ENCODE data around the gene INPP5A.

INPP5A gene

DNA sequence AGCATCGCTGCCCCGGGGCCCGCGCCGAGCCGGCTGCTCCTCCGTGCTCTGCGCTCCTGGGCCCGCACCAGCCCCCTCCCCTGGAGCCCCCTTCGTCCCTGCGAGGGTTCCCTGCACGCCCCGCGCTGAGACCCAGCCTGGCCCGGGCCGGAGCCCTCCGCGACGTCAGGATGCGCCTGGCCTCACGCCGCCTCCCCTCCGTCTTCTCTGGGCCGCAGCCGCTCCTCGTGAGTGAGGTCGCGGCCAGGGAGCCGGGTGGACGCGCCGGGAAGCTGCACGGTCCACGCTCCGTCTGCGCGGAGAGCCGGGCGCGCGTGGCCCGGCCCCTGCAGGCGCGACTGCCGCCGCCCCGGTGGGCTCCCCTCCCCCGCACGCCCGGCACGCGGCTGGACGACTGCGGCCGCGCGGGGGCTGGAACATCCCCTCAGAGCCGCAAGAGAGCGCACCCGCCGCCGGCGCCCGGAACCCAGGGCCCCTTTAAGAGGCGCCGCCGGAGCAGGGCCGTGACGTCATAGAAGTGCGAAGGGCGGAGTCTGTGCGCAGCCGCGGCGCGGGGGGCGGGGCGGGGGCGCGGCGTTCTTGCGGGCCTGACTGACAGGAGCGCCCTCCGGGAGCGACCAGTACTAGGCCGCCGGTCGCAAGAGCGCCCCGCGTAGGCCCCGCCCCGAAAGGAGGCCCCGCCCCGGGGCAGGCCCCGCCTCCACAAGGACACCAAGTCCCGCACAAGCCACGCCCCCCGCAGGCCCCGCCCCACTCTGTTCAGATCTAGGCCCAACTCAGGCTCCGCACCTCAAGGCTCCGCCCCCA lies 507 bp upstream of the INPP5A start:
- DNase-seq, result peak; percentile 99 to 100

DNA sequence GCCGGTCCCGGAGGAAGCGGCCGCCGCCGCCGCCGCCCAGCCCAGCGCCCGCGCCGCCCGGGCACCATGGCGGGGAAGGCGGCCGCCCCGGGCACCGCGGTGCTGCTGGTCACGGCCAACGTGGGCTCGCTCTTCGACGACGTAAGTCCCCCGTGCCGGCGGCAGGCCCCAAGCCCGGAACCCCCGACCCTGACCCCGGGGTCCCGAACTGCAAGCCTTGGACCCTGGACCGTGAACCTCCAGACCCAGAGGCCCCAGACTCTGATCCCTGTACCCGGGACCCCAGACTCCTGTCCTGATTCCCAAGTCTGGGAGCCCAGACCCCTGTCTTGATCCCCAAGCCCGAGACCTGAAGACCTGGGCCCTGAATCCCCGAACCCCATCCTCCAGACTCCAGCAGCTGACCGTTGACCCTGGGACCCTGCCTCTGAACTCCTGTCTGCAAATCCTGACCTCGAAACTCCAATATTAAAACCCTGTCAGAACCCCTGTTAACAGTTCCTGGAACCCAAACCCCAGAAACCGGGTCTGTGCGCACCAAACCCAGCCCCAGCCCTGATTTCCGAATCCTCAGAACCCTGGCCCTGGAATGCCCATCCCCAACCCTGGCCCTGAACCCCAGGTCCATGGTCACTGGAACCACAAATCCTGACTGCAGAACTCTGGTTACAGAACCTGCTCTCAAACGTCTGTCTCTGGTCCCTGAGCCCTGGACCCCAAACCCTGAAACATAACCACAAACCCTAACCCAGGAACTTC lies 623 bp downstream of the INPP5A start:
- no peak for DNase-seq

DNA sequence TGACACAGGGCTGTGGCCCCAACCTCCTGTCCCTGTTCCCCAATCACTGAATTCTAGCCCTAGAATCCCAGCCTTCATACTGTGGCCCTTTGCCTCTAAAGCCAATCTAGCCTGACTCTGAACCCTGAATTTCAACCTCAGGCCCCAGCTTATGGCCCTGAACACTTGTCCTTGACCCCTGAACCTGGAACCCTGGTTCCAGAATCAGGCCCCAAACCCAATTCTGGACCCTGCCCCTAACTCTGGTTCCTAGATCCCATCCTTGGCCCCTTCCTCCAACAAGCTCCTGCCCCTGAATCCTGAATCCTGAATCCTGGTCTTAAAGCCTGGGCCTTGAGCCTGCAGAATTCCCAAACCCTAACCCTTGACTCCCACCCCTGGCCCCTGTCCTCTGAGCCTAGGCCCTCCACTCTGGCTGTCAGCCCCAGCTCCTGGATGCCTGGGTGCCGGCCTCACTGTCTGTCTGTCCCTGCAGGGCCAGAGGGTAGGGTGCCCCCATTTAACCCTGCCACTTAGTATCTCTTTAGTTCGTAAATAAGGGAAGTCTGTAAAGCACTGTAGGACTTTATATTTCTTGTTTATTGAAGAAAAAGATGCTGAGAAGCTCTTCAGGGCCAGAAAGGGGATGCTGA lies 1.3 kb downstream of the INPP5A start:
- no peak for DNase-seq

DNA sequence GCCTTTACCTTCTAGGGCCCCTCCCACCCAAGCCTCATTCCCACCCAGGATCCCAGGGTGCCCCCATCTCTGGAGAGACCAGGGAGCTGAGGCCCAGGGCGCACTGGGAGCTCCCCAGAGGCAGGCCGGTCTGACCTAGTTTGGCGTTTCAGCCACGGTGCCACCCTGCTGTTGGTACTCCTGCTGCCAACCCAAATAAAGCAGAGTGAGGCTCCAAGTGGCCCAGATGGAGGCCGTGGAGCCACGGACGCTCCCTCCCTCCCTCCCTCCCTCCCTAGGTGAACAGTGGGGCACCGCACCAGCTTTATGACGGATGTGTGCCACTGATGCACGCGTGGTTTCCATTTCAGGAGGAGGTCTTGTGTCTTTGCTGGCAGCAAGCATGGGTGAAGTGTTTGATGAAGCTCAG lies 1.8 kb downstream of the INPP5A start:
- DNase-seq, result peak in 1 of 2 donors; percentile 16

DNA sequence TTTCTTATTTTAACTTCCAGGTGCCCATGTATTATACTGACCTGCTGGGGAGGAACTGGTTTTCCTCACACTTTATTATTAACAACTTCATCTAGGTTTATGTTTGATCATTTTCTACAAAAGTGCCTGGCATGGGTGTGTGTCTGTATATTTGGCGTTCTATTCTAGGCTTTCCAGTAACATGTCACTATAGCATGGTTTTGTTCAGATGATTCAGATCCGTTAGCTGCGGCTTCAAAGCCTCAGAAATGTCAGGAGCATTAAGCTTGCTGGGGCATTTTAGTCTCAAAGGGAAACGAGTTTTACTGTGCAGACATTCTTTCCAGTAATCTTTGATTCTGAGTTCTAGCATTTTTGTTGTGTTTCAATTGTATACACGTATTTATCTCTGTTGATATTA lies 2.3 kb downstream of the INPP5A start:
- no peak for DNase-seq

DNA sequence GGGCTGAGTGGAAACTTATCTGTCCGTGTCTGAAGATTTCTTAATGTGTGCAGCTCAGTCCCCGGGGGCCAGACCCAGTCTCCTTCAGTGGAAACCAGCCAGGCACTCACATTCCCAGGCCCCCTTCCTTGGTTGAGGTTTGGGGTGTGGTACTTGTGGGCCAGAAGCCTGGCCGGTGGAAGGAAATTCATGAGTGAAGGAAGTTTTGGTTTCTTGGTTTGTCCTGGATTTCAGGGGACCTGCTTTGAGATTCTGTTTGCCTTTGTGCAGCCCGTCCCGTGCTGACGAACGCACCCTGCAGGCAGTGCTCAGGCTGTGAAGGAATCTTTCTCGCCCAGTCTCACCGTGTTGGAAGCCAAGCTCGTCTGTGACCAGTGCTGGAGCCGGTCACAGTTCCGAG lies 2.9 kb downstream of the INPP5A start:
- DNase-seq, result no peak

DNA sequence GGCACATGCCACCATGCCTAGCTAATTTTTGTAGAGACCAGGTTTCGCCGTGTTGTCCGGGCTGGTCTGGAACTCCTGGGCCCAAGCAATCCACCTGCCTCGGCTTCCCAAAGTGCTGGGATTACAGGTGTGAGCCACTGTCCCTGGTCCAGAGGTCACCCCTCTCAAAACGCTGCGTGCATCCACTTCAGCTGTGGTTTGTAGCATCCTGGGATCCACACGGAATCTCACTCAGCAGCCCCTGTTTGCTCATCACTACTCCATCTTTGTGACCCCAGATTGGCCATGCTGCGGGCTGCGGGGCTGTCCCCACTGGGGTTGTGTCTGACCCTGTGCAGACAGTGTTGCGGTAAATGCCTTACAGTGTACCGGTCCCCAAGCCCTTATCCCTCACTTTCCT lies 3.5 kb downstream of the INPP5A start:
- DNase-seq, result no peak

DNA sequence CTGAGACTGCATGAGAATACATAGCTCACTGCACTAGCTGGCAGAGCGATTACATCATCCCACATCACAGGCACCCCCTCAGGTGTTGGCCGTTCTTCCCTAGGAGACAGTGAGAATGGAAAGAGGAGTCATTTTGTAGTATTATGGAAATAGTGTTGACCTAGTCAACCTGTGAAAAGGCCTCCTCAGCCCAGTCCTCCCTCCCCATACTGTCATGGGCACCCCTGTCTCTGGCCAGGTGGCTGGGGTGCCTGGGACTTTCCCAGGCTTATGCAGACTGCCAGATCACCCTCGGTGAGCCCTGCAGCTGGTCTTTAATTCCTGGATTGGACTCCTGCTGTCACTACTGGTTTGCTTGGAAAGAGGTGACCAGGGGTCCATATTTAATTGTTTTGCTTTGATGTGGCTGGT lies 4.0 kb downstream of the INPP5A start:
- no peak for DNase-seq

DNA sequence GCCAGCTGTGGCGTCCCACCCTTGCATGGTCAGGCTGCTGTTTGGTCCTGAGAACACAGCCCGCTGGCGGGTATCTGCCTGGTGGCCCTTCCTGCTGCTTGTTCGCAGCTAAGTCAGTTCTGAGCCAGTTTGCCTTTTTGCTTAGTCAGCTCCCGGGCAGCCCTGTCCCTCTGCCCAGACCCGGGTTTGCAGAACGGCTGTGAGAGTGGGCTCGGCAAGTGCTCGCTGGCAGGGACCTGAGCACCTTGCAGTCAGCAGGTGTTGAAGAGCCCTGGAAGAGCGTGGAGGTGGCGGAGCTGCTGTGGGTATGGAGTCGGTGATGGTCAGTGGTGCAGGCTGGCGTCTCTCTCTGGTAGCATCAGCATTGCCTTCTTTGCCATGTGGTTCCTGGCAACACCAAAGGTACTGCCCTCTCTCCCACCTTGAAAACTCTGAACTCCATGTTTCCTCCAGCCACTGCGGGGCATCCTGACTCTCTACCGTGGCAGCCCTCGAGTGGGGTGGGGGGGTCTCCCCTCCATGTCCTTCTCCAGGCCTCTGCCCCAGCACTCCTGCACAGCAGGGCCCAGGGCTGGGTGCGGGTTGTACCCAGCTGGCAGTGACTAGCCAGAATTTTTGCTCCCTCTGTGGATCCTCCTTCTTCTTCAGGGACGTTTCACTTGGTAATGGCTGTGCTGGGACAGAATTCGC lies 4.6 kb downstream of the INPP5A start:
- DNase-seq, result no peak

DNA sequence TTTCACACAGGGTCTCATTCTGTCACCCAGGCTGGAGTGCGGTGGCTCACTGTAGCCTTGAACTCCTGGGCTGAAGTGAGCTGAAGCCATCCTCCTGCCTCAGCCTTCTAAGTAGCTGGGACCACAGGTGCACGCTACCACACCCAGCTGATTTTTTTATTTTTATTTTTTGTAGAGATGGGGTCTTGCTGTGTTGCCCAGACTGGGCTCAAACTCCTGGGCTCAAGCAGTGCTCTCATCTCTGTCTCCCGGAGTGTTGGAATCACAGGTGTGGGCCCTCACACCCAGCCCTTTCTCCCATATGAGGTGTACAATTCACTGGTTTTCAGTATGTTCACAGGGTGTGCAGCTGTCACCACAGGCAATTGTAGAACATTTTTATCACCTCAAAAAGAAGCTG lies 5.2 kb downstream of the INPP5A start:
- no peak for DNase-seq

DNA sequence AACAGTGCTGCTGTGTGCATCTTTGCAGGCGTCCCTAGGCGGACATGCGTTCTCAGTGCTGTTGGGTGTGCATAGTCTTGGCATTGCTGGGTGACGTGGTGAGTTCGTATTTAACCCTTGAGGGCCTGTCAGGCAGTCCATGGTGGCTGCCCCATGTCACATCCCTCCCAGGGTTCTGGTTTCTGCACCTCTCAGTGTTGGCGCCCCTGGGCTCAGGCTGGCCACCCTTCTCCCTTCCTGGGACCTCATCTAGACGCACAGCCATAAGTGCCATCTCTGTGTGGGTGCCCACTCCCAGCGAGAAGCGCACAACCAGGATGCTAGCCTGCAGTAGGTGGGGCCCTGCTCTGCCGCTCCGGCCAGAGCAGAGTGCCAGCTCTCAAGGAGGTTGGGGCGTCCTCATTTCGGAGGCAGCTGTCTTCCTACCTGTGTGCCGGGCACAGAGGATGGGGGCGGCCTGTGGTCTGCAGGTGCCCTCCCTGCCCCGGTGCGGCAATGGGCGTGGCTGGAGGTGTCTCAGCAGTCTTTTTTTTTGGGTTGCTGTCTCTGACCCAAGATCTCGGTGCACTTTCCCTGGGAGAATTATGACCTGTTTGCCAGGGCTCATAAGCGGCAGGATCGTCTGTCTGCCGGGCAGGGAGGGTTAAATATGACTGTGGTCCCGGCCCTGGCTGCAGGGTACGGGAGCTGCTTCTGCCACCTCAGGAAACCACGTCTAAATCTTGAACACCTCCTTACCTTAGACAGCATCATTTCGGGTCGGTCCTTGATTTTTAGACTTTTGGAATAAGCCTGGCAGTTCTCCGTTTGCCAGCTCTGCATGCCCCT lies 6.5 kb downstream of the INPP5A start:
- DNase-seq, result no peak

DNA sequence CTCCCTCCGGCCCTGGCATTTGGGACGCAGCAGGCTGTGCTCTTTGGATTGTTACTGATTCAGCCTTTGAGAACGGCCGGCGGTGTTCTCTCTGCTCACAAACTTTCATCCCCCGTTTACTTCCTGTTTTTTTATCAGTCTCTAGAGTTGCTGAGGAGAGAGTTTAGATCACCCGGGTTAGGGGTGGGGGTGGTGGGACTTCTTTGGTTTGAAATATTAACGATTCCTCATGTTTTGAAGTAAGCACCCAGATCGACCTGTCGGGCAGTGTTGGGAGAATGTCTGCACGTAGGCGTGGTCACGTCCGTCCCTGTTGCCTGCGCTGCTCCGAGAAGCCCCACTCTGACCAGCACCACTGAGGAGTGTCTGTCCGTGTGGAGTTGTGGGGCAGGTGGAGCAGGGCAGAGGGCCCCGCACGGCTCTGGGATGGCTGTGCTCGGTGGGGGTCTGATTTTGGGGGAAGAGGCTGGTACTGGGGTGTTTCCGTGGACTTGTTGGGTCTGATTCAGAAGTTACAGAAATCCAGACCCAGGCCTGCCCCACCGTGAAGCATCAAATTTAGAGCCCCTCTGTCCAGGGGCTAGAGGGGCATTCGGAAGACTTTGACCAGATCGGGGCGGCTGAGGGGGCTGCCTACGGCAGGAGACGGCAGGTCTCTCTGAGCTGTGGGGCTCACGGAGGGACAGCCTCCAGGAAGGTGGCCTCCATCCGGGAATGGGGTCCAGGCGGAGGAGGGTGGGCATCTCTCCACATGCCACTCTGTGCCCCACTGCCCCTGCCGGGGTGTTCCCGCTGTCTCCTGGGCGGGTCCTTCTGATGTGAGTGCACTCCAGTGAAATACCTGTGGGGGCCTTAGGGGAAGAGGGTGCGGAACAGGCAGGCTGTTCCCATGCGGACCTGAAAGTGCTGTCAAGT lies 7.4 kb downstream of the INPP5A start:
- DNase-seq, result no peak

DNA sequence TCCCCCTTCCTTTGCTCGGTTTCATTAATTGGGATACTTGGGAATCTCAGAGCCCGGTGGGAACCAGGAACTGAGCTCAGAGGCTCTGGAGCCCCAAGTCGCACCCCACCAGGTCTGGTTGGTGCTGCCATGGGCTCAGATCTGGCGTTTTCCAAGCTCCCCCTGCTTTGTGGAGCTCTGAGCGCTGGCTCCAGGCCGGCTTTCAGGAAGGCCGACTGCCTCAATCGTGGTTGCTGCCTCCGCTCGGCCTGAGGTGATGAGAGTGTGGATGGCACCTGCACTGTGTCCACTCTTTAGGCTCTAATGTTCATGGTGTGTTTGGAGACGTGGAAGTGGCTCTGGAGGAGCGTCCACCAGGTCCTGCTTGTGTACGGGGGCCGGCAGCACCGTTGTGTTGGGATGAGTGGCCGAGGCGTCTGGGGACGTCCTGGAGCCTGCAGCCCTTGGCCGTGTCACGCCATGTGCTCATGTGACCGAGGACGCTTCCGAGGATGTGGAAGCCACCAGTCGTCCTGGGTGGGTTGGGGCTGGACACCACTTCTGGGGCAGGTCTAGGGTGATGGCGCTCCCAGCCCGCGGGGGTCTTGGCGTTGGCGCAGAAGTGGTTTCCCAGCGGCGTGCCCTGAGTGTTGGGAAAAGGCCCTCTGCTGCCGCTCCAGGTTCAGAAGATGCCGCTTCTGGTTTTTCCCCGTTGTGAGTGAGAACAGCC lies 8.2 kb downstream of the INPP5A start:
- DNase-seq, result no peak

DNA sequence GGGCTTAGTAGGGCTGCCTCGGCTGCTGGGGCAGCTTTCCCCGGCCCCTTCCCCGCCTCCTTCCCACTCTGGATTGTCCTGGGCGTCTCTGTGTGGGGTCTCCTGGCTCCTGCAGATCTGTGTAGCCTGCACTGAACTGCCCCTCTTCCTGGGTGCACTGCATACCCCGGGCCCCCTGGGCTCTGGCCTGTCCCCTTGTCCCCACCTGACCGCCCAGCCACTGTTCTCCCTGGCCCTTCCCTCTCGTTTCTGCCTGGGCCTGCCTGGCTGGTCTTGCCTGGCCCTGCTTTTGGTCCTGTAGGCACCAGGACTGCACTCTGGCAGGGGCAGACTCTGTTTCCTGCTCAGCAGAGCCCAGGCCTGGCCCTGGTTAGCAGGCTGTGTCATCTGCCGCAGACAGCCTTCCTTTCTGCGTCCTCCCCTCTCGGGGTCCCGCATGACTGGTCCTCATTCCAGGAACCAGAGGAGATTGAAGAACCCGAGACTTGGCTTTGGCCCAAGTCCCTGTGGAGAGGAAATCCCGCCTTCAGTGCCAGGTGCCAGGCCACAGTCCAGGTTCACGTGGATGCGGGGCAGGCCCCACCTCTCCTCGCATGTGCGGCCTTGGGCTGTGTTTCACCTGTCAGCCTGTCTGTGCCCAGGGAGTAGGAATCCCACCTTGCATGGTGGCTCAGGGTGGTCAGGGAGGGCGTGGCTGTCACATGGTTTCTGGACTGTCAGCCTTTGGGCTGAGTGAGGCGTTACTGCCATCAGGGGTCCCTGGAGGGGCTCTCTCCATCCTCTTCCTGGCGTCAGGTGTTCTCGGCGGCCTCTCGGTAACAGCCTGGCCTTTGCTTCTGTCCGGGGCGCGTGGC lies 9.2 kb downstream of the INPP5A start:
- no peak for DNase-seq

DNA sequence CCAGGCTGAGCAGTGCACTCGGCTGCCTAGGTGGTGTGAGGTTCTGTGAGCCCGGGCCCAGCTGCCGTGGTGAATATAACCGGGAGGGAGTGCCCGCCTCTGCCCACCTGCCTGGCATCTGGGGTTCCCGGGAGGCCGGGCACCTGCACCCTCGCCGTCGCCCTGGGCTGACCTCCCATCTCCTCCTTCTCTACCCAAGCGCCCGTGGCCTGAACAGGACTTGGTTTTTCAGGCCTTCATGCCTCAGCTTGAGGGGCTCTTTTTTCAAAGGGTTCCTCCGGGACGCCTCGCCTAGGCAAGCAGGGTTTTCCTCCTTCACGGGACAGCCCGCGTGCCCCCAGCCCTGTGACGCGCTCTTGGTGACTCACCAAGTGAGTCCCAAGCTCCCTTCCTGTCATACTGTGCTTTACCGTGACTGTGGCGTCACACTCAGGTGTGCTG lies 9.9 kb downstream of the INPP5A start:
- DNase-seq, result no peak

DNA sequence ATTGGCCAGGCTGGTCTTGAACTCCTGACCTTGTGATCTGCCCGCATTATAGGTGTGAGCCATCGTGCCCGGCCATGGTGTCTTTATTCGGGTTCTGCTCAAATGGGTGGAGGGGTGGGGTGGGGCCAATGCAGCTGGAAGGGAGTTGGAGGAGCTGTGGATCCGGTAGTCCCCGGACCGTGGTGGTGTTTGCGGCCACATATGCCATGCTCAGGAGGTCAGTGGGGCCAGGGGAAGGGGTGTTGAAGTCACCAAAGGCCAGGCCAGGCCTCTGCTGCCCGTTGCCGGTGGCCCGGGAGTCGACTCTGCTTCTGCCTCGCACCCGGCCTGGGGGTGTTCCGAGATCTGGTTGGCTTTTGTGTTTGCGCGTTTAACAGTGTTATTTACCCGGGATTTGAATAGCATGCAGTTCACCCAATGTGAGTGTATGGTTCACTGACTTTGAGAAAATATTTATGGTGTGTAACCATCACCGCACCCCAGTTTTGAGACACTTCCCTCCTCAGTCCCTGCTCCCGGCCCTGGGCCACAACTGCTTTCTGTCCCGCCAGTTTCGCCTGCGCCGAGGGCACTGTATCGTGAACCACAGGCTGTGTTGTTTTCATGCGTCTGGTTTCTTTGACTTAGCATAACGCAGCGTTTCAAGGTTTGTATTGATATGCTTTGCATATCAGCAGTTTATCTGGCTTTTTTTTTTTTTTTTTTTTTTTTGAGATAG lies 10.7 kb downstream of the INPP5A start:
- no peak for DNase-seq

DNA sequence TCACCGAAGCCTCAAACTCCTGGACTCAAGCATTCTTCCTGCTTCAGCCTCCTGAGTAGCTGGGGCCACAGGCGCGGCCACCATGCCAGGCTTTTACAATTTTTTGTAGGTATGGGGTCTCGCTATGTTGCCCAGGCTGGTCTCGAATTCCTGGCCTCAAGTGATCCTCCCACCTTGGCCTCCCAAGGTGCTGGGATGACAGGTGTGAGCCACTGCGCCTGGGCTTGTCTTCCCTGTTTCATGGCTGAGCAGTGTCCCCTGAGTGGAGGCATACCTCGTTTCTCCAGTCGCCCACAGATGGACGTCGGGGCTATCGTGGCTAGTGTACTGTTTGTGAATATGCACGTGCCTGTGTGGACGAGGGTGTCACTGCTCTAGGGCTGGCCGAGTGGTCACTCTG lies 11.3 kb downstream of the INPP5A start:
- no peak for DNase-seq

DNA sequence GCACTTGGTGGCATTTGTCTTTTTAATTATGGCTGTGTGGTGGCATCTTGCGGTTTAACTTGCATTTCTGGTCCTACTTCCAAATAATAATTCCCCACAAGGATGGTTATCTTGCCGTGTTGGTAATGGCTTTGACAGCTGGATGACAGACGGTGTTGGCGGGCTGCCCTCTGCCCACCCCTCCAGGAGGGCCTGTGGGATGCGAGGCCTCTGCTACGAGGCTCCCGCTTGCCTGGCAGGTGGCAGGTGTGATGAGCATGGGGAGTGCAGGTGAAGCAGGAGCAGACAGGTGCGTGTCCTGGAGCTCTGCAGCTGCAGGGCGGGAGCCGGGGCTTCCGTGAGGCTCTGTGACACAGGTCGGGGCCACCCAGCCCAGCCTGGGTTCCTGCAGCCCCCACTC lies 11.8 kb downstream of the INPP5A start:
- no peak for DNase-seq

Measured in hippocampal formation (tissue), 2 donors.